AG09309 (cell line): ENCODE results near the gene ZNF670.
A peak's percentile ranks its signal among the peaks of the same experiment; 100 is the strongest.
"Not testable (repeated sequence)": the region's sequence is repeated elsewhere in the genome, so short reads cannot be mapped to it uniquely, and the experiment has no call there.

ENCODE experiments used
- DNase-seq: peaks from one replicate; pipeline ENCODE4 v3.0.0-alpha.2; 2010; ENCODE audit warnings: low read depth
- H3K4me3 ChIP-seq: 2 replicates; pipeline ENCODE4 v1.5.1; 2011; ENCODE audit warnings: mild to moderate bottlenecking, low read depth, low read length, moderate library complexity; ENCODE audit not compliant: control insufficient read depth
- TF ChIP-seq, protein P1 (sequence below): IDR thresholded peaks from 2 replicates; pipeline ENCODE4 v1.5.1; 2011; ENCODE audit warnings: mild to moderate bottlenecking, low read depth, low read length, inconsistent platforms; ENCODE audit not compliant: insufficient read depth, control insufficient read depth; ENCODE audit errors: missing control alignments

The ZNF670 gene

DNA sequence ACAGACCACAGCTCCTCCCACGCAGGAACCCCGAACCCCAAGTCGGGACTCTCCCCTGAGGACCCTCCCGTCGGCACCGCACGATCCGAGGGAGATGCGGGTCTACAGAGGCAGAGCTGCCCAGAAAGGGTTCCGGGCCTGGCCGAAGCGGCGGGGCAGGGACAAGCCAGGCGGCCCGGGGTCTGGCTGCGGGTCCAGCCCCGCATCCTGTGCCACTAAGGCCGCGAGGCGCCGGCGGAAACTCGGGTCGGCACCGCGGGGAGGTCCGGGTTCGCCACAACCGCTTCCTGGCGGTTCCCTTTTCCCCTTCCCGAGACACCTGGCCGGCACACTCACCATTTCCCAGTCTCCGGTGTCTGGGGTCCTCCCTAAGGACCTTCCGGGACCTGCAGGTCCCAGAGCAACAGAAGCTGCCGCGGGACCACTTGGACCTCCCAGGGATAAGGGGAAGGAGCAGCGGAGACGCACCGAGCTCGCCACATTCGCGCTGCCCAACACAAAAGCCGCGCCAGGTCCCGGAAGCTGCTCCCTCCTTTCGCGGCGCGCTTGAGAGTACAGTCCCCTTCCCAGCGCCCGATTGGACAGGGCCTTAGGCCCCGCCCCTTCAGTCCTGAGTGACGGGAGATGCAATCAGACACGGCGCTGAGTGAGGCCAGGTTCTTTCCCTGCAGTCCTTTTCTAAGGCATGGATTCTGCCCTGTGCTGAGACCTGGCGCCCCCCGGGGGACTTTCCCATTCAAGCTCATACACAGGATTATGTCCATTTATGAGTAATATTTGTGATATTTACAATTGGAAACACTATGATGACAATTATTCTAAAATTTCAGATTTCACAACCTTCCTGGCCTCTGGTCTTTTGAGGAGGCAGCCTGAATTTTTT lies at the start of gene ZNF670:
Gene ZNF670, minus strand, starts transcription at position 554 of the 883 bp plus-strand sequence. Its CDS starts 215 bp downstream, at position 339.
- peak within 1 kb of the TSS; percentile 67 for H3K4me3 ChIP-seq
- TF ChIP-seq, protein P1, sequence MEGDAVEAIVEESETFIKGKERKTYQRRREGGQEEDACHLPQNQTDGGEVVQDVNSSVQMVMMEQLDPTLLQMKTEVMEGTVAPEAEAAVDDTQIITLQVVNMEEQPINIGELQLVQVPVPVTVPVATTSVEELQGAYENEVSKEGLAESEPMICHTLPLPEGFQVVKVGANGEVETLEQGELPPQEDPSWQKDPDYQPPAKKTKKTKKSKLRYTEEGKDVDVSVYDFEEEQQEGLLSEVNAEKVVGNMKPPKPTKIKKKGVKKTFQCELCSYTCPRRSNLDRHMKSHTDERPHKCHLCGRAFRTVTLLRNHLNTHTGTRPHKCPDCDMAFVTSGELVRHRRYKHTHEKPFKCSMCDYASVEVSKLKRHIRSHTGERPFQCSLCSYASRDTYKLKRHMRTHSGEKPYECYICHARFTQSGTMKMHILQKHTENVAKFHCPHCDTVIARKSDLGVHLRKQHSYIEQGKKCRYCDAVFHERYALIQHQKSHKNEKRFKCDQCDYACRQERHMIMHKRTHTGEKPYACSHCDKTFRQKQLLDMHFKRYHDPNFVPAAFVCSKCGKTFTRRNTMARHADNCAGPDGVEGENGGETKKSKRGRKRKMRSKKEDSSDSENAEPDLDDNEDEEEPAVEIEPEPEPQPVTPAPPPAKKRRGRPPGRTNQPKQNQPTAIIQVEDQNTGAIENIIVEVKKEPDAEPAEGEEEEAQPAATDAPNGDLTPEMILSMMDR = no peak
- peak; percentile 62 for DNase-seq

DNA sequence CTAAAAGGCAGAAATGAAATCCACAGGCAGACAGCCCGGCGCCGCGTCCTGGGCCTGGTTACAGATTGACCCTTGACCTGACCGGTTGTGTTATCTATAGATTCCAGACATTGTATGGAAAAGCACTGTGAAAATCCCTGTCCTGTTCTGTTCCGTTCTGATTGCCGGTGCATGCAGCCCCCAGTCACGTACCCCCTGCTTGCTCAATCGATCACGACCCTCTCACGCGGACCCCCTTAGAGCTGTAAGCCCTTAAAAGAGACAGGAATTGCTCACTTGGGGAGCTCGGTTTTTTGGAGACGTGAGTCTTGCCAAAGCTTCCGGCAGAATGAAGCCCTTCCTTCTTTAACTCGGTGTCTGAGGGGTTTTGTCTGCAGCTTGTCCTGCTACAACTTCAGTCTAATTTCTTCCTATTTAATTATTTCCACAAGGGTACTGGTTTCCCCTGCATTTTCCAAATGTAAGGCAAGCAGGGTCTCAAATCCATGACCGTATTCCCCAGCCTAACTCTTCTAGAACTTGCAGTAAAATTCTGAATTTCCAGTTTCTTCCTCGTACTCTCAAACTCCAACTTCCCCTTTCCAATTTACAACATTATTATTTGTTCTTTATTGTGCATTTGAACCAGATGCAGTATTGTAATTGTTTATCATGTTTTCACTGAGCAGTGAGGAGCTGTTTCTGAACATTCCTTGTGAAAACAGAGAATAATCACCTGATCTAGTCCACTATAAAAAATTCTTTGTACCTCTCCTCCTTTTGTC lies 49.1 kb upstream of the ZNF670 start:
- DNase-seq, H3K4me3 ChIP-seq: not testable (repeated sequence)

- not testable (repeated sequence) for DNase-seq, H3K4me3 ChIP-seq
Measured at GRCh38 chr1:247126601-247127000, 48.0 kb upstream of the ZNF670 start.

- not testable (repeated sequence) for H3K4me3 ChIP-seq, DNase-seq
Measured at GRCh38 chr1:247126166-247126565, 47.6 kb upstream of the ZNF670 start.

DNA sequence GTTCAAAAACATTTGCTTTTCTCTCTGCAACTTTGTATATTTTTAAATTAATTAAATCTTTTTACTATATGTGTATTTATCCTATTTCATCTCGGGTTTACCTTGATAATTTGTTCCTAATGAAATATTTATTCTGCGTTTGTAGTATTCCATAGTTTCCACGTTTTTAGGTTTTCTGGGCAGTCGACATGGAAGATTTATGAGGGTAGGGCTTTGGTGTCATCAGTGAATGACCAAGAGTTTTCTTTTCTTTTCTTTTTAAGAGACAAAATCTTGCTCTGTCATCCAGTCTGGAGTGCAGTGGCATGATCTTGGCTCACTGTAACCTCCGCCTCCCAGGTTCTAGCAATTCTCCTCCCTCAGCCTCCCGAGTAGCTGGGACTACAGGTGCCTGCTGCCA lies 42.8 kb upstream of the ZNF670 start:
- no peak for DNase-seq

DNA sequence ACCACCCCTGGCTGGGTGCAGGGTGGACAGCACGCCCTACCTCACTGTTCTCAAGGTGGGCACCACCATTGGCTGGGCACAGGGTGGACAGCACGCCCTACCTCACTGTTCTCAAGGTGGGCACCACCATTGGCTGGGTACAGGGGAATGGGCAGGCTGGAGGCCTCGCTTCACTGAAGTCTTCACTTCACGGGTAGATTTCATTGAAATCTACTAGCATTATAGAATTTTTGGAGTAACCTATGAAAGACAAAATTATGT lies 41.7 kb upstream of the ZNF670 start:
- H3K4me3 ChIP-seq, DNase-seq: not testable (repeated sequence)

More for the DNA sequence above, 42.8 kb upstream of the ZNF670 start:
- H3K4me3 ChIP-seq = no peak overlapping the region
- TF ChIP-seq, protein P1 = no peak

DNA sequence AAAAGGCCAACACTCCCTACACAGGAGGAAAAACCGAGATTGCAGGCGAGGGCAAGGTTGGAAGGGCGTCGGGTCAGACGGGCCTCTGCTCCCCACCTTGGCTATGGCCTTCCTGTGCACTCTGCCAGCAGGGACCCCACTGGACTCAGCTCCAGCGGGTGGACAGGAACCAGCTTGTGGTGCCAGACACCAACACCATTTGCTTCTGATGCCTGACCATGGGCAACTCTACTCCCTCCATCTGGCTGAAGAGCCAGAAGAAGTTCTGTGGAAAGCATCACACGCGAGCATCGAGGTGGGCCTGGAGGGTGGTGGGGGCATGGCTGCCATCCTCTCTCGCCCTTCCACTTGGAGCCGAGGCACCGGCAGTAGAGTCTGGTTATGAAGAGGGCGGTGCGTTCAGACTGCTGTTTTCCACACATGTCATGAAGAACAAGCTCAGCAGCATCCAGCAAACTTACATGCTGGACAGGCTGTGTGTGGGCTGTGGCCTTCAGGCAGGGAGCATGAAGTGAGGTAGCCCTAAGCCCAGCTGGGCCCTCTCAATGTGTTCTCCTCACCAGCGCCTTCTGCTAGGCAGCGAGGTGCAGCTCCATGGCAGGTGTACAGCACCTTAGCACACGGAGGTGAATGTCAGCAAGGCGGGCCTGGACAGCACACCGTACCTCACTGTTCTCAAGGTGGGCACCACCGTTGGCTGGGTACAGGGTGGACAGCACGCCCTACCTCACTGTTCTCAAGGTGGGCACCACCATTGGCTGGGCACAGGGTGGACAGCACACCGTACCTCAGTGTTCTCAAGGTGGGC lies 41.2 kb upstream of the ZNF670 start:
- TF ChIP-seq, protein P1 = no peak
- no peak for DNase-seq
- no peak overlapping the region for H3K4me3 ChIP-seq

- TF ChIP-seq, protein P1 = no peak
- no peak overlapping the region for H3K4me3 ChIP-seq
- DNase-seq = no peak
Measured at GRCh38 chr1:247118946-247119446, 40.4 kb upstream of the ZNF670 start.
